ENCODE results near the gene COX7A2. TPM values are rescaled to one million over a fixed set of nuclear protein-coding genes. Genes with fewer than 3 reads are reported as not detected.
A peak's percentile ranks its signal among the peaks of the same experiment; 100 is the strongest.

COX7A2 gene
- total RNA-seq, 1 donor from 2014 or later, result 346 TPM

- H3K36me3 Mint-ChIP-seq (ENCODE audit: low read depth), result no peaks in the 10 kb centered on the region
- H3K27me3 Mint-ChIP-seq (ENCODE audit: low read depth), result peaks cover 80% of the 10 kb centered on the region
- peak overlapping the region; percentile 91 for H3K4me3 Mint-ChIP-seq
- H3K4me1 Mint-ChIP-seq, result peaks cover 69% of the 10 kb centered on the region
- H3K27ac Mint-ChIP-seq (ENCODE audit: unreplicated experiment), result no peak overlapping the region
- no peaks in the 10 kb centered on the region for H3K9me3 Mint-ChIP-seq
- TF ChIP-seq CTCF (conservative IDR thresholded peaks at IDR 0.05), result no peak
- DNase-seq (ENCODE audit: low read depth, low spot score), result no peak
Observed at GRCh38 chr6:75206576-75207342, 36.8 kb downstream of the COX7A2 start.

GRCh38 chr6:75205776-75206575 is 37.6 kb downstream of the COX7A2 start, which contains the start of gene COL12A1:
Gene COL12A1, minus strand, starts transcription at chr6:75206053. Its CDS starts 3,261 bp downstream, at chr6:75202792.
- TF ChIP-seq CTCF (conservative IDR thresholded peaks at IDR 0.05), result peak; percentile 6
- Mint-ChIP-seq H3K9me3 (no peaks in the 10 kb centered on the region), H3K4me1 (peaks cover 66% of the 10 kb centered on the region), H3K36me3 (ENCODE audit: low read depth) (no peaks in the 10 kb centered on the region), H3K4me3 (peak within 1 kb of the TSS; percentile 91), H3K27ac (ENCODE audit: unreplicated experiment) (peak within 1 kb of the TSS; percentile 39), H3K27me3 (ENCODE audit: low read depth) (peaks cover 88% of the 10 kb centered on the region)
- DNase-seq (ENCODE audit: low read depth, low spot score), result peak; percentile 56

DNA sequence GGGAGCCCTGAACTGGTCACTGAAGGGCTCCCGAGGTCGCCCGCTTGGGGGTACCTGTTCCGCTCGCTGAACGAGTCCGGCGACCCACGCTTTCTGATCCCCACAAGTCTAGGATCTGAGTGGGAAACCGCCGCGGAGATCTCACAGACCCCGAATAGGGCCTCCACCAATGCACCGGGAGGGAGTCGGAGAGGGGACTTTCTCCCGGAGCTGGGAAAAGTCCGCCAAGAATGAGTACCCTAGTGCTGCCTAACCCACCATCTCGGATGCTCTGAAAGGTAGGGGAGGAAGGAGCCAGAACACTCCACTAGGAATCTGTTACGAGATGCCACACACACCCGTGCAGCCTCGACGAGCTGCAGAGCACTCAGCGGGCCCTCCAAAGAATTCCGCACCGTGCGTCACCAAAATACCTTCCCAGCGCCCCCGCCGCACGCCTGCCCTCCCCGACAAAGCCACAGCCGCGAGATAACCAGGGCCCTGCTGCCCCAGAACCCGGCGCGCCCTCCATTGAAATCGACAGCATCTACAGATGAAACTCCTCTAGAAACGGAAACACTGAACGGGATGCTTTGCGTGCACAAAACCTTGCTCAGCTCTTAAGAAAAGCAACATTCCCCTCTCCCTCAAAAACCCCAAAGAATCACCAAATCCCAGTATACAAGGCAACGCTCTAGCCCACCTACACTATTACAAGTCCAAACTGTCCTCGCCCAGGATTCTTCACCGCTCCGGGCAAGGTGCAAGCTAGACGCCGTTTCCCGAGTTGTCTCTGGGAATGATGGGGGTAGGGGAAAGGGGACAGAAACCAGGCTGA is 38.4 kb downstream of the COX7A2 start:
- Mint-ChIP-seq H3K4me3 (peak overlapping the region; percentile 91), H3K27me3 (ENCODE audit: low read depth) (peaks cover 91% of the 10 kb centered on the region), H3K4me1 (peaks cover 66% of the 10 kb centered on the region), H3K9me3 (no peaks in the 10 kb centered on the region), H3K36me3 (ENCODE audit: low read depth) (no peaks in the 10 kb centered on the region), H3K27ac (ENCODE audit: unreplicated experiment) (peak overlapping the region; percentile 39)
- peak; percentile 23 for DNase-seq (ENCODE audit: low read depth, low spot score)
- TF ChIP-seq CTCF (conservative IDR thresholded peaks at IDR 0.05), result no peak

DNA sequence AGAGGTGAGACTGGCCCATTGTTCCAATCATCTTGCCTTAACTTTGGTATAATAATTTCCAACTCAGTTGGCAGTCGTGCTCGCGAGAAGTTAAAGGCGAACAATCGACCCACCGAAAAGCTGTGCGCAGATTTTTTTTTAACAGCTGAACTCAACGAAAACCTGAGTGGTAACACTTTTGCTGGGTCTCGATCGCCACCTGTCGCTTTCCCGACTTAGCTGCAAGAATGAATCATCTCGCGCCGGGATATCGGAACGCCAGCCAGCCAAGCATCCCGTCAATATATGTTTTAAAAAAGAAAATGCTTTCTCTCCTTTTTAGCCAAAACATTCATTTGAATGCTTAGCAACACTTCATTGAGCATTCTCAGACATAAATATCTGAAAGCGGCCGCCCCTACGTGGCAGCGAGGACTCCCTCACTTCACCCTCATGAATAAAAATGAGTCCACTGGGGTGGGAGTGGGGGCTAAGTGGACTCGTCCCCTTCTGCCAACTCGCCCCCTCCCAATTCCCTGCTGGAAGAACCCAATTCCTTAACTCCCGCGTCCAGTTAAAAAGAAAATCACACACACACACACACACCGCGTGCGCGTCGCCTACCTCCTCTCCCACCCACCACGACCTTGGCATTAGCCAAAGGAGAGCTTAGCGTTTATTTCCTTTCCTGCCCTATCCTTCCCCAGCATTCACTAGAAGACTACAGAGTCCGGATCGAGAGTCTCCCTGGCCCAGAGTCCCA is 39.2 kb downstream of the COX7A2 start:
- H3K4me1 Mint-ChIP-seq, result peaks cover 66% of the 10 kb centered on the region
- H3K27ac Mint-ChIP-seq (ENCODE audit: unreplicated experiment), result no peak overlapping the region
- H3K4me3 Mint-ChIP-seq, result peak overlapping the region; percentile 91
- no peaks in the 10 kb centered on the region for H3K9me3 Mint-ChIP-seq
- peaks cover 93% of the 10 kb centered on the region for H3K27me3 Mint-ChIP-seq (ENCODE audit: low read depth)
- peak; percentile 70 for DNase-seq (ENCODE audit: low read depth, low spot score)
- no peaks in the 10 kb centered on the region for H3K36me3 Mint-ChIP-seq (ENCODE audit: low read depth)
- TF ChIP-seq CTCF (conservative IDR thresholded peaks at IDR 0.05), result peak; percentile 87

All from neural crest cell (in vitro differentiated cells).